Astrocyte (in vitro differentiated cells and primary cell): ENCODE measurements around the gene IGFBP5.

Source experiments
- CTCF ChIP-seq: IDR thresholded peaks from 2 replicates; pipeline ENCODE4 v1.5.1; 2011; ENCODE audit warnings: low read depth, mild to moderate bottlenecking, inconsistent platforms, low read length, moderate library complexity; ENCODE audit not compliant: insufficient read depth
- EZH2 ChIP-seq: IDR thresholded peaks from 2 replicates; pipeline ENCODE4 v1.6.1; 2012; ENCODE audit warnings: mild to moderate bottlenecking, low read length, inconsistent platforms; ENCODE audit not compliant: insufficient read depth

GRCh38 chr2:216694082-216694825 lies 1.1 kb downstream of the IGFBP5 start:
- no peak for TF ChIP-seq CTCF
- no peak for TF ChIP-seq EZH2
